IMR-90 (cell line): ENCODE measurements around the gene OSBPL8. TPM values are rescaled to one million over a fixed set of nuclear protein-coding genes. Genes with fewer than 3 reads are reported as not detected.

ENCODE experiments used
- ATAC-seq: fragments of 200-7000 bp; cut with Tn5 transposase; 2 replicates; pipeline ENCODE4 v1.9.1; 2020; ENCODE audit warnings: low read depth, mild to moderate bottlenecking, moderate library complexity
- BruUV-seq: library from RNA; stranded (reverse); fragments of 400-500 nt; replicated peaks from 2 replicates; lab custom pipeline; 2021; lab: Mats Ljungman, UMichigan
- CTCF ChIA-PET: fragments of 300-600 bp; formaldehyde crosslinking; extraction: SDS; loops from one replicate; lab custom pipeline; 2021; ENCODE audit warnings: antibody characterized with exemption; lab: Yijun Ruan, JAX
- POLR2A ChIA-PET: fragments of 300-600 bp; sonication (Branson Sonifier 250); formaldehyde crosslinking; loops from one replicate; lab custom pipeline; 2022; ENCODE audit warnings: antibody characterized with exemption; ENCODE audit not compliant: unreplicated experiment; lab: Charles Lee
- DNase-seq: peaks from one replicate; pipeline ENCODE4 v3.0.0; 2013
- H2AFZ ChIP-seq: replicated peaks from 2 replicates; pipeline ENCODE3; 2013; ENCODE audit warnings: low read length, mild to moderate bottlenecking; ENCODE audit not compliant: poor library complexity
- H2AK5ac ChIP-seq: 2 replicates; pipeline ENCODE4 v1.6.1; 2013; ENCODE audit warnings: low read depth, low read length, inconsistent platforms
- H2AK9ac ChIP-seq: replicated peaks from 2 replicates; pipeline ENCODE3; 2013; ENCODE audit warnings: mild to moderate bottlenecking, low read depth, low read length, moderate library complexity; ENCODE audit not compliant: poor library complexity
- H2BK120ac ChIP-seq: 2 replicates; pipeline ENCODE4 v1.6.1; 2013; ENCODE audit warnings: low read depth, low read length, inconsistent platforms
- H2BK15ac ChIP-seq: 3 replicates; pipeline ENCODE4 v1.6.1; 2013; ENCODE audit warnings: low read depth, low read length, inconsistent platforms
- H2BK20ac ChIP-seq: 2 replicates; pipeline ENCODE4 v1.6.1; 2013; ENCODE audit warnings: low read depth, mild to moderate bottlenecking, inconsistent platforms, low read length, moderate library complexity
- H2BK5ac ChIP-seq: 2 replicates; pipeline ENCODE4 v1.6.1; 2013; ENCODE audit warnings: mild to moderate bottlenecking, low read depth, low read length, inconsistent platforms; ENCODE audit not compliant: poor library complexity, severe bottlenecking
- H3K14ac ChIP-seq: replicated peaks from 2 replicates; pipeline ENCODE4 v1.6.1; 2013; ENCODE audit warnings: low read depth, low read length, inconsistent platforms
- H3K18ac ChIP-seq: 2 replicates; pipeline ENCODE4 v1.6.1; 2013; ENCODE audit warnings: low read depth, low read length, control low read depth
- H3K23ac ChIP-seq: 2 replicates; pipeline ENCODE4 v1.6.1; 2013; ENCODE audit warnings: low read depth, low read length, inconsistent platforms
- H3K27ac ChIP-seq: 2 replicates; pipeline ENCODE4 v1.5.1; 2013; ENCODE audit warnings: mild to moderate bottlenecking, control low read depth, low read length; ENCODE audit not compliant: insufficient read depth
- H3K27me3 ChIP-seq: 2 replicates; pipeline ENCODE4 v1.6.1; 2013; ENCODE audit warnings: low read length; ENCODE audit not compliant: control insufficient read depth, insufficient read depth
- H3K36me3 ChIP-seq: 2 replicates; pipeline ENCODE4 v1.6.1; 2013; ENCODE audit warnings: low read length, mixed read lengths; ENCODE audit not compliant: control insufficient read depth, insufficient read depth
- H3K4ac ChIP-seq: 2 replicates; pipeline ENCODE4 v1.6.1; 2013; ENCODE audit warnings: low read depth, low read length, inconsistent platforms
- H3K4me1 ChIP-seq: 2 replicates; pipeline ENCODE4 v1.6.1; 2013; ENCODE audit warnings: low read length, mixed read lengths; ENCODE audit not compliant: control insufficient read depth, insufficient read depth
- H3K4me2 ChIP-seq: 2 replicates; pipeline ENCODE4 v1.6.1; 2013; ENCODE audit warnings: low read depth, mild to moderate bottlenecking, control low read depth, low read length, moderate library complexity
- H3K4me3 ChIP-seq: 2 replicates; pipeline ENCODE4 v1.5.1; 2013; ENCODE audit warnings: low read depth, mild to moderate bottlenecking, control low read depth, low read length, moderate library complexity; ENCODE audit not compliant: insufficient read depth
- H3K56ac ChIP-seq: 2 replicates; pipeline ENCODE4 v1.6.1; 2013; ENCODE audit warnings: low read length, inconsistent platforms; ENCODE audit not compliant: insufficient read depth; ENCODE audit errors: extremely low read depth
- H3K79me1 ChIP-seq, 2 experiments: 2 replicates each; pipeline ENCODE4 v1.6.1; 2013; ENCODE audit warnings: low read length in 2 of 2, inconsistent platforms in 1 of 2, low read depth in 1 of 2
- H3K9ac ChIP-seq: 2 replicates; pipeline ENCODE4 v1.6.1; 2013; ENCODE audit warnings: low read depth, low read length, control low read depth
- H3K9me1 ChIP-seq: 2 replicates; pipeline ENCODE4 v1.6.1; 2013; ENCODE audit warnings: low read length, inconsistent platforms; ENCODE audit not compliant: insufficient read depth
- H3K9me3 ChIP-seq: 2 replicates; pipeline ENCODE4 v1.6.1; 2013; ENCODE audit warnings: low read length; ENCODE audit not compliant: control insufficient read depth, insufficient read depth
- H4K20me1 ChIP-seq: 2 replicates; pipeline ENCODE4 v1.6.1; 2013; ENCODE audit warnings: low read length, inconsistent platforms; ENCODE audit not compliant: insufficient read depth
- H4K5ac ChIP-seq: 2 replicates; pipeline ENCODE4 v1.6.1; 2013; ENCODE audit warnings: mild to moderate bottlenecking, low read depth, low read length, control low read depth
- H4K8ac ChIP-seq, 2 experiments: 2 replicates each; pipeline ENCODE4 v1.6.1; 2013; ENCODE audit warnings: low read depth in 2 of 2, low read length in 2 of 2, control low read depth in 1 of 2, inconsistent platforms in 1 of 2
- H4K91ac ChIP-seq: 2 replicates; pipeline ENCODE4 v1.6.1; 2013; ENCODE audit warnings: low read depth, low read length, inconsistent platforms; ENCODE audit not compliant: insufficient read depth
- BHLHE40 ChIP-seq: fragments of 150-350 bp; IDR thresholded peaks from 2 replicates; pipeline ENCODE4 v1.6.1; 2016; ENCODE audit warnings: mild to moderate bottlenecking, low read depth, low read length
- CEBPB ChIP-seq: IDR thresholded peaks from 2 replicates; pipeline ENCODE4 v1.6.1; 2012; ENCODE audit warnings: low read depth, low read length, improper control_type of control experiment
- CHD1 ChIP-seq: IDR thresholded peaks from 2 replicates; pipeline ENCODE4 v1.6.1; 2012; ENCODE audit warnings: low read depth, low read length, improper control_type of control experiment
- FOS ChIP-seq: fragments of 150-350 bp; IDR thresholded peaks from 2 replicates; pipeline ENCODE4 v1.6.1; 2016; ENCODE audit warnings: low read depth, low read length
- MAFK ChIP-seq: IDR thresholded peaks from 2 replicates; pipeline ENCODE4 v1.6.1; 2012; ENCODE audit warnings: low read depth, low read length, improper control_type of control experiment
- MAZ ChIP-seq: IDR thresholded peaks from 2 replicates; pipeline ENCODE4 v1.6.1; 2012; ENCODE audit warnings: low read depth, mild to moderate bottlenecking, low read length, improper control_type of control experiment, moderate library complexity, borderline replicate concordance
- MXI1 ChIP-seq: IDR thresholded peaks from 2 replicates; pipeline ENCODE4 v1.6.1; 2012; ENCODE audit warnings: low read depth, mild to moderate bottlenecking, low read length, moderate library complexity, borderline replicate concordance
- NFE2L2 ChIP-seq: fragments of 150-350 bp; IDR thresholded peaks from 2 replicates; pipeline ENCODE4 v1.6.1; 2016; ENCODE audit warnings: low read depth, mild to moderate bottlenecking, low read length
- POLR2A ChIP-seq: IDR thresholded peaks from 2 replicates; pipeline ENCODE4 v1.6.1; 2012; ENCODE audit warnings: mild to moderate bottlenecking, low read depth, low read length
- RAD21 ChIP-seq: IDR thresholded peaks from 2 replicates; pipeline ENCODE4 v1.6.1; 2012; ENCODE audit warnings: low read length, improper control_type of control experiment
- RCOR1 ChIP-seq: IDR thresholded peaks from 2 replicates; pipeline ENCODE4 v1.6.1; 2012; ENCODE audit warnings: mild to moderate bottlenecking, low read length, improper control_type of control experiment; ENCODE audit not compliant: insufficient replicate concordance
- RFX5 ChIP-seq: IDR thresholded peaks from 2 replicates; pipeline ENCODE4 v1.8.0; 2012; ENCODE audit warnings: low read depth, mild to moderate bottlenecking, low read length, moderate library complexity
- SMC3 ChIP-seq: fragments of 150-350 bp; IDR thresholded peaks from 2 replicates; pipeline ENCODE4 v1.6.1; 2016; ENCODE audit warnings: low read depth, mild to moderate bottlenecking, antibody characterized with exemption, low read length, moderate library complexity
- WGBS, 2 experiments: methylation state at CpG; one replicate each; pipeline versions ENCODE4 v1.1.5 to v1.1.7; 2013; ENCODE audit warnings: missing lambda C conversion rate in 2 of 2; ENCODE audit not compliant: insufficient read length in 1 of 2; ENCODE audit errors: extremely low coverage in 2 of 2; 5-methylcytosine and 5-hydroxymethylcytosine counted together
- dilution Hi-C: fragments of 300-500 bp; cut with HindIII; formaldehyde crosslinking; loops from one replicate; pipeline ENCODE4 v1.14.3; 2018; ENCODE audit warnings: low sequenced_read_pairs; ENCODE audit not compliant: unreplicated experiment
- in situ Hi-C: fragments of 300-500 bp; cut with MboI; formaldehyde crosslinking; loops from 3 replicates; pipeline ENCODE4 v1.14.3; 2019; ENCODE audit warnings: low sequenced_read_pairs, inconsistent platforms, mixed read lengths
- intact Hi-C: fragments of 100-400 bp; cut with micrococcal nuclease; formaldehyde crosslinking; loops from 2 replicates; pipeline ENCODE4 v1.10.0; 2022
- polyA plus RNA-seq, 3 experiments: library from polyadenylated mRNA; depleted of rRNA; stranded (reverse); fragments of >200 nt; gene quantifications; 2 replicates each; pipeline ENCODE4 v1.2.3, GENCODE V29; 2012; ENCODE audit warnings: low replicate concordance in 1 of 3
- total RNA-seq: library from RNA; depleted of rRNA; stranded (reverse); fragments of >200 nt; gene quantifications from 2 replicates; pipeline ENCODE4 v1.2.3, GENCODE V29; 2012
- TF ChIP-seq, protein P1 (sequence below): conservative IDR thresholded peaks from 2 replicates; pipeline ENCODE4 v1.5.1; 2012; ENCODE audit warnings: mild to moderate bottlenecking, low read depth, low read length, improper control_type of control experiment
- TF ChIP-seq, protein P2 (sequence below): fragments of 150-350 bp; IDR thresholded peaks from 2 replicates; pipeline ENCODE4 v1.6.1; 2017; ENCODE audit warnings: mild to moderate bottlenecking, antibody characterized with exemption, low read length, low read depth

OSBPL8 gene
- total and polyA plus RNA-seq, 2 of the 4 experiments (the other 2 are of a cell fraction) = 17.8 to 24.2 TPM

GRCh38 chr12:76501390-76501789 lies 58.2 kb downstream of the OSBPL8 start:
- no peak overlapping the region for H3K14ac ChIP-seq
- no peak overlapping the region for H2BK5ac ChIP-seq
- no peak overlapping the region for H3K4ac ChIP-seq
- no peak overlapping the region for H2AFZ ChIP-seq
- H3K56ac ChIP-seq = no peak overlapping the region
- H3K9me3 ChIP-seq = 0 out of 2 replicates have a peak, but pooled peaks cover 2% of the 10 kb centered on the region
- TF ChIP-seq CHD1 (no peak), POLR2A (no peak), MXI1 (no peak), BHLHE40 (no peak), SMC3 (no peak), RFX5 (no peak), NFE2L2 (no peak), MAZ (no peak), MAFK (no peak), RCOR1 (no peak), CEBPB (no peak), RAD21 (no peak), FOS (no peak)
- TF ChIP-seq, protein P1, sequence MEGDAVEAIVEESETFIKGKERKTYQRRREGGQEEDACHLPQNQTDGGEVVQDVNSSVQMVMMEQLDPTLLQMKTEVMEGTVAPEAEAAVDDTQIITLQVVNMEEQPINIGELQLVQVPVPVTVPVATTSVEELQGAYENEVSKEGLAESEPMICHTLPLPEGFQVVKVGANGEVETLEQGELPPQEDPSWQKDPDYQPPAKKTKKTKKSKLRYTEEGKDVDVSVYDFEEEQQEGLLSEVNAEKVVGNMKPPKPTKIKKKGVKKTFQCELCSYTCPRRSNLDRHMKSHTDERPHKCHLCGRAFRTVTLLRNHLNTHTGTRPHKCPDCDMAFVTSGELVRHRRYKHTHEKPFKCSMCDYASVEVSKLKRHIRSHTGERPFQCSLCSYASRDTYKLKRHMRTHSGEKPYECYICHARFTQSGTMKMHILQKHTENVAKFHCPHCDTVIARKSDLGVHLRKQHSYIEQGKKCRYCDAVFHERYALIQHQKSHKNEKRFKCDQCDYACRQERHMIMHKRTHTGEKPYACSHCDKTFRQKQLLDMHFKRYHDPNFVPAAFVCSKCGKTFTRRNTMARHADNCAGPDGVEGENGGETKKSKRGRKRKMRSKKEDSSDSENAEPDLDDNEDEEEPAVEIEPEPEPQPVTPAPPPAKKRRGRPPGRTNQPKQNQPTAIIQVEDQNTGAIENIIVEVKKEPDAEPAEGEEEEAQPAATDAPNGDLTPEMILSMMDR = no peak
- TF ChIP-seq, protein P2, sequence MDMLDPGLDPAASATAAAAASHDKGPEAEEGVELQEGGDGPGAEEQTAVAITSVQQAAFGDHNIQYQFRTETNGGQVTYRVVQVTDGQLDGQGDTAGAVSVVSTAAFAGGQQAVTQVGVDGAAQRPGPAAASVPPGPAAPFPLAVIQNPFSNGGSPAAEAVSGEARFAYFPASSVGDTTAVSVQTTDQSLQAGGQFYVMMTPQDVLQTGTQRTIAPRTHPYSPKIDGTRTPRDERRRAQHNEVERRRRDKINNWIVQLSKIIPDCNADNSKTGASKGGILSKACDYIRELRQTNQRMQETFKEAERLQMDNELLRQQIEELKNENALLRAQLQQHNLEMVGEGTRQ = no peak
- H3K4me2 ChIP-seq = no peak overlapping the region
- in situ Hi-C loops = no loop called here
- ATAC-seq (no peak), DNase-seq (no peak)
- H3K4me3 ChIP-seq = no peak overlapping the region
- intact Hi-C loops = no loop called here
- H3K79me1 ChIP-seq = peaks cover 36 to 45% of the 10 kb centered on the region in 2 experiments
- H3K18ac ChIP-seq = no peak overlapping the region
- H3K23ac ChIP-seq = no peak overlapping the region
- H3K4me1 ChIP-seq = peaks cover 2% of the 10 kb centered on the region; the same call in 1 of the 2 replicates
- no peak overlapping the region for H2AK5ac ChIP-seq
- no peak overlapping the region for H2AK9ac ChIP-seq
- no peak overlapping the region for H2BK15ac ChIP-seq
- no peak overlapping the region for H3K27ac ChIP-seq
- 100% methylated on average over 2 of the region's 2 CpGs; no CpG with 5 or more reads in 1 of the 2 experiments for WGBS, 2 experiments
- H2BK20ac ChIP-seq = no peak overlapping the region
- H3K9me1 ChIP-seq = peaks cover 16% of the 10 kb centered on the region
- CTCF ChIA-PET = no interaction called here
- dilution Hi-C loops = no loop called here
- POLR2A ChIA-PET = no interaction called here
- H3K36me3 ChIP-seq = no peaks in the 10 kb centered on the region
- no peak overlapping the region for H3K9ac ChIP-seq
- H2BK120ac ChIP-seq = no peak overlapping the region
- no peak overlapping the region for H4K8ac ChIP-seq
- no peaks in the 10 kb centered on the region for H3K27me3 ChIP-seq
- H4K20me1 ChIP-seq = peaks cover 4% of the 10 kb centered on the region; the same call in 1 of the 2 replicates
- H4K91ac ChIP-seq = no peak overlapping the region
- BruUV-seq = no TSS peak
- no peak overlapping the region for H4K5ac ChIP-seq
